A549 (cell line): ENCODE results near the gene MRPL44. TPM values are rescaled to one million over a fixed set of nuclear protein-coding genes. Genes with fewer than 3 reads are reported as not detected.

ENCODE experiments used
- ATAC-seq, 2 experiments: fragments of 200-7000 bp in 1 of 2; fragments of >200 bp in 1 of 2; cut with Nextera tagmentation in 1 of 2; cut with Tn5 transposase in 1 of 2; 3 replicates each; pipeline versions ENCODE4 v1.8.0 to v1.9.1; 2018 to 2020; ENCODE audit warnings: mild to moderate bottlenecking in 1 of 2, moderate library complexity in 1 of 2
- CTCF ChIA-PET: fragments of 300-600 bp; sonication (Branson Sonifier 250); formaldehyde crosslinking; extraction: SDS; loops from one replicate; lab custom pipeline; 2021; ENCODE audit warnings: antibody characterized with exemption, inconsistent platforms; lab: Yijun Ruan, JAX
- POLR2A ChIA-PET: fragments of 350-600 bp; formaldehyde crosslinking; extraction: SDS; loops from one replicate; lab custom pipeline; 2021; ENCODE audit warnings: antibody characterized with exemption, inconsistent platforms; lab: Yijun Ruan, JAX
- DNase-seq, 2 experiments: peaks; one replicate each; pipeline versions ENCODE4 v3.0.0 to v3.0.0-alpha.2; 2011 to 2016; ENCODE audit warnings: low read depth in 1 of 2, low spot score in 1 of 2
- FAIRE-seq: peaks from 2 replicates; lab custom pipeline; 2011; peaks lifted over from hg19 to GRCh38; lab: Jason Lieb, UNC
- H3K27ac ChIP-seq, 2 experiments: fragments of >200 bp; sonication (Bioruptor Twin); formaldehyde crosslinking; 3 replicates each; pipeline ENCODE4 v1.5.1; 2016 to 2017
- H3K4me1 ChIP-seq: fragments of >200 bp; sonication (Bioruptor Twin); formaldehyde crosslinking; 3 replicates; pipeline ENCODE4 v1.6.1; 2016
- H3K4me2 ChIP-seq: fragments of >200 bp; sonication (Bioruptor Twin); formaldehyde crosslinking; 3 replicates; pipeline ENCODE4 v1.6.1; 2016
- H3K4me3 ChIP-seq: fragments of >200 bp; sonication (Bioruptor Twin); formaldehyde crosslinking; 3 replicates; pipeline ENCODE4 v1.5.1; 2016
- H3K9me3 ChIP-seq: fragments of >200 bp; sonication (Bioruptor Twin); formaldehyde crosslinking; 3 replicates; pipeline ENCODE4 v1.6.1; 2016
- BCL3 ChIP-seq: fragments of >200 bp; sonication (Bioruptor Twin); formaldehyde crosslinking; IDR thresholded peaks from 3 replicates; pipeline ENCODE4 v1.6.1; 2016
- CBX8 ChIP-seq: fragments of 200-600 bp; sonication (generic); IDR thresholded peaks from 2 replicates; pipeline ENCODE4 v1.6.1; 2016
- CHD4 ChIP-seq: fragments of 200-600 bp; sonication (generic); IDR thresholded peaks from 2 replicates; pipeline ENCODE4 v1.6.1; 2016; ENCODE audit warnings: antibody characterized with exemption, mild to moderate bottlenecking, borderline replicate concordance
- EHF ChIP-seq: fragments of 250-450 bp; sonication (Bioruptor Pico); IDR thresholded peaks from 2 replicates; pipeline ENCODE4 v1.5.0; 2020; ENCODE audit warnings: mild to moderate bottlenecking
- EP300 ChIP-seq, 2 experiments: fragments of >200 bp; sonication (Bioruptor Twin); formaldehyde crosslinking; IDR thresholded peaks; 2 replicates in 1 of 2; 3 replicates in 1 of 2; pipeline ENCODE4 v1.6.1; 2016 to 2017
- ESRRA ChIP-seq: fragments of 150-350 bp; IDR thresholded peaks from 2 replicates; pipeline ENCODE4 v1.6.1; 2014; ENCODE audit warnings: mild to moderate bottlenecking, low read length, borderline replicate concordance
- FOSB ChIP-seq: fragments of 250-450 bp; sonication (Bioruptor Pico); IDR thresholded peaks from 2 replicates; pipeline ENCODE4 v1.5.0; 2020; ENCODE audit warnings: mild to moderate bottlenecking, moderate library complexity
- FOSL2 ChIP-seq, 2 experiments: fragments of 450-650 bp in 1 of 2; fragments of >200 bp in 1 of 2; sonication (Bioruptor Twin) in 1 of 2; formaldehyde crosslinking; IDR thresholded peaks; 2 replicates each; pipeline versions ENCODE4 v1.5.0 to v1.6.1; 2016 to 2020; ENCODE audit warnings: mild to moderate bottlenecking in 1 of 2, moderate library complexity in 1 of 2
- HOXA7 ChIP-seq: fragments of 250-450 bp; sonication (Bioruptor Pico); IDR thresholded peaks from 2 replicates; pipeline ENCODE4 v1.5.0; 2020; ENCODE audit warnings: mild to moderate bottlenecking, moderate library complexity
- HOXB5 ChIP-seq: fragments of 250-450 bp; sonication (Bioruptor Pico); IDR thresholded peaks from 2 replicates; pipeline ENCODE4 v1.5.0; 2020; ENCODE audit warnings: mild to moderate bottlenecking, moderate library complexity
- JUN ChIP-seq, 2 experiments: fragments of >200 bp; sonication (Bioruptor Twin); formaldehyde crosslinking; IDR thresholded peaks; 2 replicates in 1 of 2; 3 replicates in 1 of 2; pipeline ENCODE4 v1.6.1; 2016 to 2017
- JUNB ChIP-seq: fragments of >200 bp; sonication (Bioruptor Twin); formaldehyde crosslinking; IDR thresholded peaks from 2 replicates; pipeline ENCODE4 v1.6.1; 2016
- KDM1A ChIP-seq: fragments of 200-600 bp; sonication (generic); IDR thresholded peaks from 2 replicates; pipeline ENCODE4 v1.6.1; 2016; ENCODE audit warnings: low read depth, mild to moderate bottlenecking
- MAFK ChIP-seq: fragments of 450-650 bp; IDR thresholded peaks from 2 replicates; pipeline ENCODE4 v1.6.1; 2014; ENCODE audit not compliant: partially characterized antibody
- NPAS2 ChIP-seq: fragments of 250-450 bp; sonication (Bioruptor Pico); IDR thresholded peaks from 2 replicates; pipeline ENCODE4 v1.8.0; 2022; ENCODE audit warnings: mild to moderate bottlenecking, moderate library complexity, borderline replicate concordance
- NR3C1 ChIP-seq: fragments of >200 bp; sonication (Bioruptor Twin); formaldehyde crosslinking; IDR thresholded peaks from 3 replicates; pipeline ENCODE4 v1.6.1; 2017
- PHF8 ChIP-seq: fragments of 200-600 bp; sonication (generic); IDR thresholded peaks from 2 replicates; pipeline ENCODE4 v1.6.1; 2016; ENCODE audit warnings: low read depth, mild to moderate bottlenecking, antibody characterized with exemption, moderate library complexity, borderline replicate concordance
- POLR2A ChIP-seq: IDR thresholded peaks from 2 replicates; pipeline ENCODE4 v1.6.1; 2012; ENCODE audit warnings: mild to moderate bottlenecking, low read length
- POLR2AphosphoS2 ChIP-seq: conservative IDR thresholded peaks from 2 replicates; pipeline ENCODE4 v1.6.1; 2012; ENCODE audit warnings: low read length, improper control_type of control experiment, inconsistent platforms
- RCOR1 ChIP-seq: fragments of 150-350 bp; IDR thresholded peaks from 2 replicates; pipeline ENCODE4 v1.6.1; 2014; ENCODE audit warnings: antibody characterized with exemption, low read length, low read depth
- RFX5 ChIP-seq: fragments of 450-650 bp; IDR thresholded peaks from 2 replicates; pipeline ENCODE4 v1.7.1; 2014; ENCODE audit warnings: antibody characterized with exemption, mild to moderate bottlenecking, moderate library complexity
- RNF2 ChIP-seq: fragments of 200-600 bp; sonication (generic); IDR thresholded peaks from 2 replicates; pipeline ENCODE4 v1.6.1; 2016; ENCODE audit warnings: low read depth, mild to moderate bottlenecking, antibody characterized with exemption, moderate library complexity, borderline replicate concordance
- SMC3 ChIP-seq: fragments of >200 bp; sonication (Bioruptor Twin); formaldehyde crosslinking; IDR thresholded peaks from 3 replicates; pipeline ENCODE4 v1.6.1; 2018; ENCODE audit warnings: inconsistent platforms
- SREBF2 ChIP-seq: fragments of 450-650 bp; IDR thresholded peaks from 2 replicates; pipeline ENCODE4 v1.6.1; 2014; ENCODE audit warnings: mild to moderate bottlenecking, moderate library complexity
- TFCP2L1 ChIP-seq: fragments of 250-450 bp; sonication (Bioruptor Pico); IDR thresholded peaks from 2 replicates; pipeline ENCODE4 v1.5.0; 2021; ENCODE audit warnings: mild to moderate bottlenecking
- USF2 ChIP-seq: fragments of 450-650 bp; IDR thresholded peaks from 2 replicates; pipeline ENCODE4 v1.6.1; 2014; ENCODE audit warnings: antibody characterized with exemption
- ZFP36 ChIP-seq: fragments of 450-650 bp; IDR thresholded peaks from 2 replicates; pipeline ENCODE4 v1.6.1; 2014; ENCODE audit warnings: borderline replicate concordance; ENCODE audit not compliant: partially characterized antibody
- WGBS: methylation state at CpG from one replicate; pipeline ENCODE4 v1.1.6; 2017; ENCODE audit errors: missing lambda C conversion rate; 5-methylcytosine and 5-hydroxymethylcytosine counted together
- polyA plus RNA-seq, 4 experiments: library from polyadenylated mRNA; depleted of rRNA in 3 of 4; stranded (reverse); fragments of >200 nt; fragmentation: RNase III in 1 of 4; extraction: RNeasy Plus Mini Kit Qiagen cat#74134 plus additional on column Dnase treatment in 1 of 4; gene quantifications; 2 replicates in 3 of 4; 3 replicates in 1 of 4; pipeline ENCODE4 v1.2.3, GENCODE V29; 2011 to 2017
- TF ChIP-seq, protein P1 (sequence below): IDR thresholded peaks from 2 replicates; pipeline ENCODE4 v1.6.1; 2012; ENCODE audit warnings: low read depth, borderline replicate concordance
- TF ChIP-seq, protein P2 (sequence below): fragments of >200 bp; sonication (Bioruptor Twin); formaldehyde crosslinking; IDR thresholded peaks from 3 replicates; pipeline ENCODE4 v1.5.1; 2016
- TF ChIP-seq, protein P3 (sequence below): fragments of >200 bp; sonication (Bioruptor Twin); formaldehyde crosslinking; IDR thresholded peaks from 2 replicates; pipeline ENCODE4 v1.6.1; 2016

The MRPL44 gene
- polyA plus RNA-seq, 2 of the 4 experiments (the other 2 are of a cell fraction), result 39.0 to 39.2 TPM

DNA sequence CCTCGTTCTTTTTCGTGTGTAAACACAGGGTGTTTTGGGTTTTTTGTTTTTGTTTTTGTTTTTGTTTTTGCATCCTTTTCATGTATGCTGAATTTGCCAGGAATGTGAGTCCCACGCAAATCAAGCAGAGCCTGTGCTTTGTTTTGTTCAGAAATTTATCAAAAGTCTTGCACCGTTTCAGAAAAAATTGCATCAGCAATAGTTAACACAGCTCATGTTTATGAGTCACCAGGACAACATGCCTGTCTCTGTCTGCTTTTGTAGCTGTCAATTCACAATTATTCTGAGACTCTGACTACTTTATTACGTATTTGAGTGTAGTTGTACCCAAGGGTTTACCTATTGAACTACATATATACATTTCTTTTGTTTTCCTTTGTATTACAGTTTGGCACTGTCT lies 38.3 kb downstream of the MRPL44 start (continued):
- TF ChIP-seq SREBF2 (no peak), EHF (CRISPR knock-in tag) (no peak), KDM1A (no peak), MAFK (no peak), NR3C1 (no peak), JUN (IDR thresholded peaks at IDR 0.05) (no peak), SMC3 (no peak), FOSB (CRISPR knock-in tag) (no peak), CBX8 (no peak)
- TF ChIP-seq, protein P1, sequence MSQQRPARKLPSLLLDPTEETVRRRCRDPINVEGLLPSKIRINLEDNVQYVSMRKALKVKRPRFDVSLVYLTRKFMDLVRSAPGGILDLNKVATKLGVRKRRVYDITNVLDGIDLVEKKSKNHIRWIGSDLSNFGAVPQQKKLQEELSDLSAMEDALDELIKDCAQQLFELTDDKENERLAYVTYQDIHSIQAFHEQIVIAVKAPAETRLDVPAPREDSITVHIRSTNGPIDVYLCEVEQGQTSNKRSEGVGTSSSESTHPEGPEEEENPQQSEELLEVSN, result no peak
- TF ChIP-seq, protein P2, sequence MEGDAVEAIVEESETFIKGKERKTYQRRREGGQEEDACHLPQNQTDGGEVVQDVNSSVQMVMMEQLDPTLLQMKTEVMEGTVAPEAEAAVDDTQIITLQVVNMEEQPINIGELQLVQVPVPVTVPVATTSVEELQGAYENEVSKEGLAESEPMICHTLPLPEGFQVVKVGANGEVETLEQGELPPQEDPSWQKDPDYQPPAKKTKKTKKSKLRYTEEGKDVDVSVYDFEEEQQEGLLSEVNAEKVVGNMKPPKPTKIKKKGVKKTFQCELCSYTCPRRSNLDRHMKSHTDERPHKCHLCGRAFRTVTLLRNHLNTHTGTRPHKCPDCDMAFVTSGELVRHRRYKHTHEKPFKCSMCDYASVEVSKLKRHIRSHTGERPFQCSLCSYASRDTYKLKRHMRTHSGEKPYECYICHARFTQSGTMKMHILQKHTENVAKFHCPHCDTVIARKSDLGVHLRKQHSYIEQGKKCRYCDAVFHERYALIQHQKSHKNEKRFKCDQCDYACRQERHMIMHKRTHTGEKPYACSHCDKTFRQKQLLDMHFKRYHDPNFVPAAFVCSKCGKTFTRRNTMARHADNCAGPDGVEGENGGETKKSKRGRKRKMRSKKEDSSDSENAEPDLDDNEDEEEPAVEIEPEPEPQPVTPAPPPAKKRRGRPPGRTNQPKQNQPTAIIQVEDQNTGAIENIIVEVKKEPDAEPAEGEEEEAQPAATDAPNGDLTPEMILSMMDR, result no peak
- TF ChIP-seq, all 56 proteins: peak for 5

DNA sequence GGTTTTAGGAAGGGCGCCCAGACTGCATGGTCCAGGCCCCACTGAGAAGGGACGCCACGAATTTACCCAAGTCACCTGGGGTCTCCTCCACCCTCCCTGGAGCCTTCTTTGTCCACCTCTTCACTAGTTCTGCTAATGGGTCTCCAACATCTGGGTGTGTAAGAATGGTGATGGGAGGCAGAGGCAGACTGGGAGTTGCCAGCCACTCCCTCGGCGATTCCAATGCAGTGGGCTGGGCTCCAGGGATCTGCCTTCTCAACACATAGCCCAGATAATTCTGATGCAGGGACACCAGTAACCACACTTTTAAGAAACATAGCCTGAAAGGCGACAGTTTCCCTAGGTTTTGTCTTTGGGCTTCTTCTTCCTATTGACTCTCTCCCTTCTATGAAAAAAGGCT lies 39.1 kb downstream of the MRPL44 start:
- ChIA-PET CTCF (interaction anchor here (0.8 to 15.9 kb wide), 3 partner anchors 9 to 289 kb away, joined by 3 to 360 read pairs (median 54); partner anchors contain the start of gene SERPINE2), POLR2A (no interaction called here)
- TF ChIP-seq POLR2AphosphoS2 (no peak), CHD4 (no peak), ESRRA (no peak), HOXA7 (CRISPR knock-in tag) (no peak), KDM1A (no peak), PHF8 (no peak), ZFP36 (no peak), FOSL2 (IDR thresholded peaks at IDR 0.05) (no peak), FOSL2 (CRISPR knock-in tag; IDR thresholded peaks at IDR 0.05) (no peak), JUNB (no peak), CBX8 (no peak), HOXB5 (CRISPR knock-in tag) (no peak), EHF (CRISPR knock-in tag) (no peak), TFCP2L1 (CRISPR knock-in tag) (no peak), POLR2A (no peak), USF2 (no peak), EP300 (IDR thresholded peaks at IDR 0.05) (no peak)
- Histone ChIP-seq H3K9me3 (0 out of 3 replicates have a peak, but pooled peaks cover 3% of the 10 kb centered on the region), H3K27ac (peak overlapping the region in 1 of 2 experiments; percentile 38; a peak in 3 of 6 replicates), H3K4me2 (no peak overlapping the region), H3K4me3 (no peak overlapping the region), H3K4me1 (peaks cover 19% of the 10 kb centered on the region; the same call in 2 of the 3 replicates)
- WGBS, result 93% methylated on average over 6 of the region's 6 CpGs
- ATAC-seq (no peak), DNase-seq (no peak), FAIRE-seq (no peak)

GRCh38 chr2:223997938-223998337 lies 40.7 kb downstream of the MRPL44 start:
- POLR2A ChIA-PET, result no interaction called here
- 0 out of 3 replicates have a peak, but pooled peaks cover 3% of the 10 kb centered on the region for H3K9me3 ChIP-seq
- CTCF ChIA-PET, result interaction anchor here (0.7 to 15.9 kb wide), 3 partner anchors 11 to 288 kb away, joined by 3 to 360 read pairs (median 7); partner anchors contain the start of gene SERPINE2
- H3K4me3 ChIP-seq, result no peak overlapping the region
- peaks cover 19% of the 10 kb centered on the region; the same call in 2 of the 3 replicates for H3K4me1 ChIP-seq
- no peak for FAIRE-seq
- DNase-seq, result no peak
- H3K4me2 ChIP-seq, result no peak overlapping the region
- no peak overlapping the region for H3K27ac ChIP-seq
- WGBS, result 85% methylated on average over 5 of the region's 5 CpGs
- no peak for ATAC-seq
- TF ChIP-seq BCL3, result no peak
- TF ChIP-seq RFX5, result no peak
- no peak for TF ChIP-seq SMC3
- TF ChIP-seq USF2, result no peak
- TF ChIP-seq JUNB, result no peak
- TF ChIP-seq SREBF2, result no peak
- TF ChIP-seq RNF2, result no peak
- no peak for TF ChIP-seq RCOR1
- TF ChIP-seq, protein P3, sequence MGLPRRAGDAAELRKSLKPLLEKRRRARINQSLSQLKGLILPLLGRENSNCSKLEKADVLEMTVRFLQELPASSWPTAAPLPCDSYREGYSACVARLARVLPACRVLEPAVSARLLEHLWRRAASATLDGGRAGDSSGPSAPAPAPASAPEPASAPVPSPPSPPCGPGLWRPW, result no peak
- TF ChIP-seq NPAS2 (CRISPR knock-in tag), result no peak
